GM19372 (cell line): Measurements from ENCODE around the gene TBC1D17.
A peak's percentile ranks its signal among the peaks of the same experiment; 100 is the strongest.

Experiments
- ATAC-seq: cut with Tn5 transposase; IDR thresholded peaks from one replicate; pipeline ENCODE4 v1.9.1; 2021; ENCODE audit warnings: mild to moderate bottlenecking, low read depth, moderate library complexity; ENCODE audit not compliant: unreplicated experiment

The TBC1D17 gene

GRCh38 chr19:49875177-49875576 is 2.3 kb upstream of the TBC1D17 start:
- no peak for ATAC-seq

GRCh38 chr19:49875857-49876421 is 1.6 kb upstream of the TBC1D17 start:
- ATAC-seq: no peak

GRCh38 chr19:49876422-49877019 is 981 bp upstream of the TBC1D17 start:
- peak; percentile 43 for ATAC-seq

- peak; percentile 43 for ATAC-seq
These were observed 609 bp downstream of the TBC1D17 start for GRCh38 chr19:49877879-49878743.

GRCh38 chr19:49878744-49879070 is 1.2 kb downstream of the TBC1D17 start:
- no peak for ATAC-seq

GRCh38 chr19:49879243-49879963 is 1.9 kb downstream of the TBC1D17 start:
- no peak for ATAC-seq

- ATAC-seq: no peak
These were observed 2.8 kb downstream of the TBC1D17 start for GRCh38 chr19:49880162-49880869.

- ATAC-seq: no peak
These were observed 3.7 kb downstream of the TBC1D17 start for GRCh38 chr19:49881186-49881585.

- ATAC-seq: no peak
These were observed 4.3 kb downstream of the TBC1D17 start for GRCh38 chr19:49881672-49882394.

GRCh38 chr19:49882643-49883042 is 5.1 kb downstream of the TBC1D17 start:
- no peak for ATAC-seq

- ATAC-seq: no peak
These were observed 5.6 kb downstream of the TBC1D17 start for GRCh38 chr19:49883094-49883493.

GRCh38 chr19:49884109-49884508 is 6.6 kb downstream of the TBC1D17 start:
- no peak for ATAC-seq

- no peak for ATAC-seq
These were observed 7.3 kb downstream of the TBC1D17 start for GRCh38 chr19:49884760-49885159.

- no peak for ATAC-seq
These were observed 9.6 kb downstream of the TBC1D17 start for GRCh38 chr19:49887037-49887664.

GRCh38 chr19:49887665-49888509 is 10.4 kb downstream of the TBC1D17 start:
- no peak for ATAC-seq

GRCh38 chr19:49888510-49888824 is 11.0 kb downstream of the TBC1D17 start:
- no peak for ATAC-seq

GRCh38 chr19:49889038-49889686 is 11.7 kb downstream of the TBC1D17 start:
- ATAC-seq: no peak

GRCh38 chr19:49889687-49890348 is 12.3 kb downstream of the TBC1D17 start:
- ATAC-seq: no peak
